Naive thymus-derived CD4-positive, alpha-beta T cell (primary cell): ENCODE results near the gene ROR2. TPM values are rescaled to one million over a fixed set of nuclear protein-coding genes. Genes with fewer than 3 reads are reported as not detected.

Experiments used
- ATAC-seq: fragments of 150-1000 bp; cut with Tn5 transposase; 2 replicates; pipeline ENCODE4 v1.10.0; 2021; ENCODE audit warnings: mild to moderate bottlenecking, moderate library complexity
- CTCF ChIA-PET: fragments of 350-600 bp; sonication (Branson Sonifier 250); formaldehyde crosslinking; loops from one replicate; lab custom pipeline; 2021; ENCODE audit warnings: antibody characterized with exemption; lab: Charles Lee
- POLR2A ChIA-PET: fragments of 350-600 bp; sonication (Branson Sonifier 250); formaldehyde crosslinking; loops from one replicate; lab custom pipeline; 2021; ENCODE audit warnings: antibody characterized with exemption, inconsistent platforms; lab: Charles Lee
- DNase-seq, 9 donors: peaks; one replicate each; pipeline versions ENCODE4 v3.0.0 to v3.0.0-alpha.2; 2020 to 2022; ENCODE audit warnings: mixed read lengths in 1 of 9
- H3K27ac ChIP-seq: one replicate; pipeline ENCODE4 v1.7.0; 2013; ENCODE audit warnings: mild to moderate bottlenecking, low read depth, low read length, moderate library complexity
- H3K27me3 ChIP-seq, 2 donors: one replicate each; pipeline ENCODE4 v1.7.0; 2013; ENCODE audit warnings: low read length in 2 of 2, mild to moderate bottlenecking in 2 of 2, moderate library complexity in 2 of 2; ENCODE audit not compliant: control insufficient read depth in 2 of 2, insufficient read depth in 2 of 2
- H3K36me3 ChIP-seq, 3 experiments: 1 replicate in 2 of 3; 2 replicates in 1 of 3; pipeline ENCODE4 v1.7.0; 2013; ENCODE audit warnings: low read length in 3 of 3, mild to moderate bottlenecking in 3 of 3, moderate library complexity in 1 of 3; ENCODE audit not compliant: insufficient read depth in 3 of 3, control insufficient read depth in 2 of 3
- H3K4me1 ChIP-seq, 2 donors: one replicate each; pipeline ENCODE4 v1.7.0; 2013; ENCODE audit warnings: low read length in 2 of 2, mild to moderate bottlenecking in 2 of 2, moderate library complexity in 1 of 2; ENCODE audit not compliant: control insufficient read depth in 2 of 2, insufficient read depth in 2 of 2
- H3K4me3 ChIP-seq: 2 replicates; pipeline ENCODE4 v1.7.0; 2013; ENCODE audit warnings: mild to moderate bottlenecking, low read length
- H3K9me3 ChIP-seq, 3 experiments: 1 replicate in 2 of 3; 2 replicates in 1 of 3; pipeline ENCODE4 v1.7.0; 2013; ENCODE audit warnings: low read length in 3 of 3; ENCODE audit not compliant: control insufficient read depth in 2 of 3
- H3K27ac Mint-ChIP-seq, 9 donors: one replicate each; pipeline ENCODE4 v1.8.0; 2020 to 2022; ENCODE audit warnings: mixed read lengths in 9 of 9, mild to moderate bottlenecking in 8 of 9, moderate library complexity in 5 of 9, inconsistent platforms in 2 of 9
- H3K27me3 Mint-ChIP-seq, 5 donors: one replicate each; pipeline ENCODE4 v1.8.0; 2021 to 2022; ENCODE audit warnings: mixed read lengths in 5 of 5, mild to moderate bottlenecking in 1 of 5
- H3K36me3 Mint-ChIP-seq, 5 donors: one replicate each; pipeline ENCODE4 v1.8.0; 2020 to 2022; ENCODE audit warnings: mixed read lengths in 5 of 5, mild to moderate bottlenecking in 3 of 5, inconsistent platforms in 1 of 5
- H3K4me1 Mint-ChIP-seq, 7 donors: one replicate each; pipeline ENCODE4 v1.8.0; 2020 to 2022; ENCODE audit warnings: mixed read lengths in 7 of 7, mild to moderate bottlenecking in 3 of 7, inconsistent platforms in 1 of 7
- H3K4me3 Mint-ChIP-seq, 10 donors: one replicate each; pipeline ENCODE4 v1.8.0; 2020 to 2022; ENCODE audit warnings: mild to moderate bottlenecking in 10 of 10, mixed read lengths in 10 of 10, moderate library complexity in 6 of 10, inconsistent platforms in 2 of 10
- H3K9me3 Mint-ChIP-seq, 11 donors: one replicate each; pipeline ENCODE4 v1.8.0; 2020 to 2022; ENCODE audit warnings: mixed read lengths in 11 of 11, mild to moderate bottlenecking in 4 of 11, inconsistent platforms in 1 of 11, moderate library complexity in 1 of 11
- intact Hi-C, 2 donors: fragments of 100-400 bp; cut with micrococcal nuclease; formaldehyde crosslinking; loops; one replicate each; pipeline ENCODE4 v1.15.1; 2023
- polyA plus RNA-seq, 2 donors: library from polyadenylated mRNA; unstranded; fragments of 300-500 nt; fragmentation: Illumina TruSeq; gene quantifications; one replicate each; pipeline ENCODE4 v1.2.3, GENCODE V29; 2021
- total RNA-seq, 6 experiments: library from RNA in 5 of 6; stranded (reverse) in 5 of 6; gene quantifications; 1 replicate in 5 of 6; 2 replicates in 1 of 6; pipeline ENCODE4 v1.2.3 and lab custom pipeline; 2021 to 2026

The ROR2 gene
- total and polyA plus RNA-seq, 7 experiments from 2014 or later: 0.48 to 2.1 TPM; not detected in 5

- no peaks in the 10 kb centered on the region for H3K36me3 ChIP-seq
- H3K9me3 ChIP-seq: no peaks in the 10 kb centered on the region
- intact Hi-C loops: no loop called here
- peak overlapping the region in 1 of 9 donors; percentile 56 for H3K27ac Mint-ChIP-seq
- peaks cover 0 to 4% (median 0%) of the 10 kb centered on the region in 5 donors for H3K36me3 Mint-ChIP-seq
- no peaks in the 10 kb centered on the region for H3K4me1 ChIP-seq
- ChIA-PET CTCF (no interaction called here), POLR2A (no interaction called here)
- peaks cover 3 to 18% (median 7%) of the 10 kb centered on the region in 5 donors for H3K27me3 Mint-ChIP-seq
- H3K27me3 ChIP-seq: no peaks in the 10 kb centered on the region
- H3K9me3 Mint-ChIP-seq: peaks cover 0 to 10% (median 3%) of the 10 kb centered on the region in 11 donors
- peaks cover 0 to 2% (median 0%) of the 10 kb centered on the region in 7 donors for H3K4me1 Mint-ChIP-seq
- H3K4me3 Mint-ChIP-seq: no peak overlapping the region
- H3K27ac ChIP-seq: no peak overlapping the region
- peak in 1 of 9 donors; percentile 44 for DNase-seq
- ATAC-seq: no peak
- H3K4me3 ChIP-seq: no peak overlapping the region
Measured at GRCh38 chr9:91758491-91758981, 191.5 kb downstream of the ROR2 start.

GRCh38 chr9:91757782-91758181, 192.2 kb downstream of the ROR2 start:
- peaks cover 0 to 4% (median 0%) of the 10 kb centered on the region in 5 donors for H3K36me3 Mint-ChIP-seq
- no peaks in the 10 kb centered on the region for H3K9me3 ChIP-seq
- ATAC-seq: no peak
- H3K27me3 Mint-ChIP-seq: peaks cover 1 to 18% (median 7%) of the 10 kb centered on the region in 5 donors
- no peaks in the 10 kb centered on the region for H3K27me3 ChIP-seq
- peaks cover 0 to 2% (median 0%) of the 10 kb centered on the region in 7 donors for H3K4me1 Mint-ChIP-seq
- no peak overlapping the region for H3K27ac ChIP-seq
- no peaks in the 10 kb centered on the region for H3K36me3 ChIP-seq
- POLR2A ChIA-PET: no interaction called here
- H3K4me3 ChIP-seq: no peak overlapping the region
- CTCF ChIA-PET: no interaction called here
- H3K4me3 Mint-ChIP-seq: no peak overlapping the region
- no peak for DNase-seq
- no peaks in the 10 kb centered on the region for H3K4me1 ChIP-seq
- intact Hi-C loops: no loop called here
- H3K27ac Mint-ChIP-seq: no peak overlapping the region
- H3K9me3 Mint-ChIP-seq: peaks cover 0 to 10% (median 3%) of the 10 kb centered on the region in 11 donors

- H3K4me3 Mint-ChIP-seq: no peak overlapping the region
- intact Hi-C loops: no loop called here
- peaks cover 0 to 13% (median 7%) of the 10 kb centered on the region in 5 donors for H3K27me3 Mint-ChIP-seq
Measured at GRCh38 chr9:91756510-91756780, 193.6 kb downstream of the ROR2 start.

GRCh38 chr9:91755761-91756509, 194.1 kb downstream of the ROR2 start:
- Histone ChIP-seq H3K27ac (no peak overlapping the region), H3K4me1 (no peaks in the 10 kb centered on the region), H3K4me3 (no peak overlapping the region), H3K36me3 (no peaks in the 10 kb centered on the region), H3K27me3 (no peaks in the 10 kb centered on the region), H3K9me3 (no peaks in the 10 kb centered on the region)
- DNase-seq (no peak), ATAC-seq (no peak)
- peaks cover 0 to 2% (median 0%) of the 10 kb centered on the region in 7 donors for H3K4me1 Mint-ChIP-seq
- ChIA-PET CTCF (interaction anchor here (0.6 kb wide), 1 partner anchor 29 kb away, joined by 3 read pairs; no protein-coding TSS in a partner anchor), POLR2A (no interaction called here)
- intact Hi-C loops: no loop called here
- H3K36me3 Mint-ChIP-seq: no peaks in the 10 kb centered on the region
- peaks cover 0 to 13% (median 7%) of the 10 kb centered on the region in 5 donors for H3K27me3 Mint-ChIP-seq
- H3K9me3 Mint-ChIP-seq: no peaks in the 10 kb centered on the region
- H3K27ac Mint-ChIP-seq: no peak overlapping the region
- no peak overlapping the region for H3K4me3 Mint-ChIP-seq

More at GRCh38 chr9:91756510-91756780, 193.6 kb downstream of the ROR2 start:
- peaks cover 0 to 2% (median 0%) of the 10 kb centered on the region in 7 donors for H3K4me1 Mint-ChIP-seq
- H3K36me3 Mint-ChIP-seq: no peaks in the 10 kb centered on the region
- ChIA-PET CTCF (interaction anchor here (0.6 kb wide), 1 partner anchor 29 kb away, joined by 3 read pairs; no protein-coding TSS in a partner anchor), POLR2A (no interaction called here)
- DNase-seq (no peak), ATAC-seq (no peak)
- Histone ChIP-seq H3K36me3 (no peaks in the 10 kb centered on the region), H3K27ac (no peak overlapping the region), H3K4me1 (no peaks in the 10 kb centered on the region), H3K27me3 (no peaks in the 10 kb centered on the region), H3K4me3 (no peak overlapping the region), H3K9me3 (no peaks in the 10 kb centered on the region)
- peaks cover 0 to under 1% (median 0%) of the 10 kb centered on the region in 11 donors for H3K9me3 Mint-ChIP-seq
- H3K27ac Mint-ChIP-seq: no peak overlapping the region

GRCh38 chr9:91753711-91754110, 196.3 kb downstream of the ROR2 start:
- H3K36me3 ChIP-seq: no peaks in the 10 kb centered on the region
- H3K4me1 Mint-ChIP-seq: peaks cover 0 to 2% (median 0%) of the 10 kb centered on the region in 7 donors
- no peak overlapping the region for H3K27ac ChIP-seq
- no peaks in the 10 kb centered on the region for H3K27me3 ChIP-seq
- no peak overlapping the region for H3K27ac Mint-ChIP-seq
- no peaks in the 10 kb centered on the region for H3K9me3 ChIP-seq
- peaks cover 4 to 19% (median 11%) of the 10 kb centered on the region in 5 donors for H3K27me3 Mint-ChIP-seq
- CTCF ChIA-PET: no interaction called here
- intact Hi-C loops: no loop called here
- DNase-seq: no peak
- POLR2A ChIA-PET: no interaction called here
- no peaks in the 10 kb centered on the region for H3K36me3 Mint-ChIP-seq
- H3K4me1 ChIP-seq: no peaks in the 10 kb centered on the region
- H3K4me3 ChIP-seq: no peak overlapping the region
- ATAC-seq: no peak
- no peaks in the 10 kb centered on the region for H3K9me3 Mint-ChIP-seq
- no peak overlapping the region for H3K4me3 Mint-ChIP-seq

- no peaks in the 10 kb centered on the region for H3K9me3 Mint-ChIP-seq
- Histone ChIP-seq H3K4me1 (no peaks in the 10 kb centered on the region), H3K36me3 (no peaks in the 10 kb centered on the region), H3K4me3 (no peak overlapping the region), H3K9me3 (no peaks in the 10 kb centered on the region), H3K27me3 (no peaks in the 10 kb centered on the region), H3K27ac (no peak overlapping the region)
- H3K27ac Mint-ChIP-seq: no peak overlapping the region
- H3K4me3 Mint-ChIP-seq: no peak overlapping the region
- POLR2A ChIA-PET: no interaction called here
- DNase-seq: no peak
- peaks cover 9 to 18% (median 14%) of the 10 kb centered on the region in 5 donors for H3K27me3 Mint-ChIP-seq
- CTCF ChIA-PET: no interaction called here
- H3K4me1 Mint-ChIP-seq: no peaks in the 10 kb centered on the region
- no peak for ATAC-seq
- H3K36me3 Mint-ChIP-seq: no peaks in the 10 kb centered on the region
- intact Hi-C loops: no loop called here
Measured at GRCh38 chr9:91751922-91752321, 198.1 kb downstream of the ROR2 start.

GRCh38 chr9:91750343-91750742, 199.7 kb downstream of the ROR2 start:
- H3K27me3 ChIP-seq: no peaks in the 10 kb centered on the region
- ATAC-seq: no peak
- intact Hi-C loops: no loop called here
- ChIA-PET CTCF (no interaction called here), POLR2A (no interaction called here)
- no peak overlapping the region for H3K27ac Mint-ChIP-seq
- no peaks in the 10 kb centered on the region for H3K36me3 Mint-ChIP-seq
- no peaks in the 10 kb centered on the region for H3K4me1 Mint-ChIP-seq
- H3K27me3 Mint-ChIP-seq: peaks cover 10 to 17% (median 14%) of the 10 kb centered on the region in 5 donors
- H3K27ac ChIP-seq: no peak overlapping the region
- H3K9me3 Mint-ChIP-seq: no peaks in the 10 kb centered on the region
- H3K4me3 Mint-ChIP-seq: no peak overlapping the region
- no peaks in the 10 kb centered on the region for H3K9me3 ChIP-seq
- DNase-seq: no peak
- no peak overlapping the region for H3K4me3 ChIP-seq
- H3K4me1 ChIP-seq: no peaks in the 10 kb centered on the region
- no peaks in the 10 kb centered on the region for H3K36me3 ChIP-seq
